C1 segment of cervical spinal cord (tissue), 14 donors: ENCODE measurements around the gene CIRBP.

Experiments used
- DNase-seq, 14 donors: peaks; one replicate each; lab custom pipeline; 2025; lab: John Stamatoyannopoulos, UW

Gene CIRBP

DNA sequence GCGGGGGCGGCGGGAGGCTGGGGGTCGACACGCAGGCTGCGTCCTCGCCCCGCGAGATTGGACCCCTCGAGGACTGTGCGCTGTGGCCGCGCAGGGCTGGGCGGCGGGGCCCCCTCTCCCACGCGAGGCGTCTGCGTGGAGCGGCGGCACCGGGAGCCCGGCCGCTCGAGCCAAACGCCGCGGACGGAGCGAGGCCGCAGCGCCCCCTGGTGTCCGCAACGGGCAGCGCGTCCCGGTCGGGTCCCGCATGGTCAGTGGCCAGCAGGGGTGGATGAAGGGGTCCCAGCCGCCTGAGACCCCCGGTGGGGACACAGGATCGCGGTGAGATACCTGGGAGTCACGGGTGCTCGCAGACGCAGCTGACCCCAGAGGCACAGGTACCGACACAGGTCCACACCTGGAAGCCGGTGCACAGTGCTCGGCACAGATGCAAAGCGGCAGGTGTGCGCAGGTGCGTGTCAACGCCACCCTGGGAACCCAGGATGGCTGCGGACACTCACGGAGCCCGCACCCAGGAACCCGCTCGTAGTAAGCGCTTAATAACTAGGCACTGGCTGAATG is 2.1 kb upstream of the CIRBP start:
- peak; percentile 20 to 84 (median 66) for DNase-seq

DNA sequence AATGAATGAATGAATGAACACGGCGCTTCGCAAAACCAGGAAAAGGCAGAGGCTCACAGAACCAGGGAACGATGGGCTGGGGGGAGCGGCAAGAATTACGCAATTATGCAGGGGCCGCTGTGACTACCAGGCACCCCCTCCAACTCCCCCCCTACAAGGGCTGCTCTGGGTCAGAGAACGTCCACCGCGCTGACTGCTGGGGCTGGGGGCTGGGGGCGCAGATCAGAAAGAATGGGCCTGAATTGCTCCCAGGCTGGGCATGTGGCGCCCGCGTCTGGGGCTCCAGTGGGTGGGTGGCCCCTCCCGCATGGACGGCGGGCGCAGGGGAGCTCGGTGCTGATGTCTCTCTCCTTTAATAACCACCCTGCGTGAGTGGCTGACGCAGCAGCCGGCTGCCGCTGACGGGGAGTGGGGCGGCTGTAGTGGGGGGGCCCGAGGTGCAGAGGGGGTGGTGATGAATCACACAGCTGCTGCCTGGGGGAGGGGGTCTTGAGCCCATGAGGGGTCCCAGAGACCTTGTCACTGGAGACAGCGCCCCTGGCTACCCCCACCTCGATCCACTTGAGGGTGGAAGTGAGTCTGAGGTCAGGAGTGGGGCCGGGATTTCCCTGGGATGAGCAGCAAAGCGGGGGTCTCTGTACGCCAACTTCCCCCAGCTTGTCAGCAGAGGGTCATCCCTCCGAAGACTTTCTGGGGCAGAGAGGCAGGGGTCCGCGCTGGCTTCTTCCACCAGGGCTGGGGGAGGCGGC is 1.5 kb upstream of the CIRBP start:
- DNase-seq, result peak in 1 of 14 donors; percentile 60

DNA sequence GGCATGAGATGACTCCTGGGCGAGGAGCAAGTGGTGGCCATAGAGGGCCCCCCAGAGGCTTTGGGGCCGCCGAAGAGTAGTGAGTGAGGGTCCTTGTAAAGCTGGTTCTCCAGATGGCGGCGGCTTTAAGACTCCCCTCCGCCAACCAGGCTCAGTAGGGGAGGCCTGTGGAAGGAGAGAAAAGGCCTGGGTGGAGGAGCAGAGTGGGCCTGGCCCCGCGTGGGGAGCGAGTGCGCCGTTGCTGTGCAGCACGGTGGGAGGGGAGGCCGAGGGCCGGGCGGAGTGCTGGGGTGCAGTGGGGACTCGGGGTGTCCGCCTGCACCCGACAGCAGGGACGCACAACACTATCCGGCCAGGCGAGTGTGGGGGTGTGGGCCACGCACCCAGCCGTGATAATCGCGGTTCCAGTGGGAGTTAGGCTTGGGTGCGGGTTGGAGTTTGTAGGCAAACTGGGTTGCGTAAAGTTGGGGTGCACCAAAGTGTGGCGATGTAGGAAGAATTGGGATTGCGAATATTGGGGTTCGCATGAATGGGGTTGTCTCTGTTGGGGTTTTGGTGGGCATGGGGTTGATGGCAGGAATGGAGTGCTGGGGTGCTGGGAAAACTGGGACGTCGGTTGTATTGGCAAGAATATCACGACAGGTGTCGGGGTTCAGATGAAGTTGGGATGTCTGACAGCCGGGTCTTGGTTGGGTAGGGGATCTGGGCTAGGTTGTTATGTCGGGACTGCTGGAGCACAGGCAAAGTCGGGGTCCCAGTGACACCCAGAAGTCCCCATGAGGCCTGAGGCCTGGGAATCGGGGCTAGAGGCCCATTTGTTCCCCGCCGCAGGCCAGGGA is 687 bp upstream of the CIRBP start:
- DNase-seq, result peak in 2 of 14 donors; percentile 46 to 66

DNA sequence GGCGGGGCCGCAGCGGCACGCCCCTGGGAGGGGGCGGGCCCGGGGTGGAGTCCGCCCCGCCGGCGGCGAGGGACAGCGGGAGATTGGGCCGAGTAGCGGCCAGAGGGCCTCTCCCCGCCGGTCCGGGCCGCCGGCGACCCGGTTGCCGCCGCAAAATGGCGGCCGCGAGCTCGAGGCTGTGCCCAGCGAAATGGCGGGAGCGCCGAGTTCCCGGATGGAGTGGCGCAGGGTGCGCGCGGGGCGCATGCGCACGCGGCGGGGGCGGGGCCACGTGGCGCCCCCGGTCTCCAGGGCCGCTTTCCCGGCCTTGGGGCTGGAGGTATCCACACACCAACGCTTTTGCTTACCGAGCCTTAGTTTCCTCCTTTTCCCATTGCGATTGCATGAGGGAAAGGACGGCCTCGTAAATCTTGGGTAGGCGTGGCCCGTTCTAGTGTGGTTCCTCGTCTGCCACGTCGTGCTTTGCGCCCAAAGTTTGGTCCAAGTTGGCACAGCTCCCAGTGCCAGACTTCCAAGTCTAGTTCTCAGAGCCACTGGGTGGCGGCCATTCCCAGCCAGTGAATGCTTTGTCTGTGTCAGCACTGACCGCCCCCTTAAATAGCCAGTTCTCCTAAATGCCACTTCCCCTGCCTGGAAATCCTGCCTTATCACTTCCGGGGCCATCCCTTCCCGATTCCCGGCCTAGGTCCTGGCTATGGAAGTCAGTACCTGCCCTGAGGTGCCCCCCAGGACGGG is 513 bp downstream of the CIRBP start:
- DNase-seq, result peak in 13 of 14 donors; percentile 39 to 93 (median 81)

DNA sequence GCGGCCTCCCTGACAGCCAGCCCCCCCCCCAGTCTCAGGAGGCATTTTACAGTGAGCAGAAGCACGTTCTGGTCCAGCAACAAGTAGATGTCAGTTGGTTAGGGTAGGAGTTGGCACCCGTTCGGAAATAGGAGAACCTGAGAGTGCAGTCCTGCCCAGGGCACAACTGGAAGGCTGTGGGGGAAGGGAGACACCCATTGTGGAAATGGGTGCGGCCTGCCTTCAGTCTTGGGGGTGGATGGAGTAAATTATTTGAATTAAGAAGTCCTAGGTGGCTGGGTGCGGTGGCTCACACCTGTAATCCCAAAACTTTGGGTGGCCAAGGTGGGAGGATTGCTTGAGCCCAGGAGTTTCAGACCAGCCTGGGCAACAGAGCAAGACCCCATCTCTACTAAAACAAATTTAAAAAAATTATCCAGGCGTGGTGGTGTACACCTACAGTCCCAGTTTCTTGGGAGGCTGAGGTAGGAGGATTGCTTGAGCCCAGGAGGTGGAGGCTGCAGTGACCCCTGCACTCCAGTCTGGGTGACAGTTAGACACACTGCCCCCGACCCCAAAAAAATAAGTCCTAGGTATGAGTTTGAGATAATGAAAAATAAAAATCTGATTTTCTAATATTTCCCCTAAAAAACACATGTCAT is 1.2 kb downstream of the CIRBP start:
- DNase-seq, result no peak

DNA sequence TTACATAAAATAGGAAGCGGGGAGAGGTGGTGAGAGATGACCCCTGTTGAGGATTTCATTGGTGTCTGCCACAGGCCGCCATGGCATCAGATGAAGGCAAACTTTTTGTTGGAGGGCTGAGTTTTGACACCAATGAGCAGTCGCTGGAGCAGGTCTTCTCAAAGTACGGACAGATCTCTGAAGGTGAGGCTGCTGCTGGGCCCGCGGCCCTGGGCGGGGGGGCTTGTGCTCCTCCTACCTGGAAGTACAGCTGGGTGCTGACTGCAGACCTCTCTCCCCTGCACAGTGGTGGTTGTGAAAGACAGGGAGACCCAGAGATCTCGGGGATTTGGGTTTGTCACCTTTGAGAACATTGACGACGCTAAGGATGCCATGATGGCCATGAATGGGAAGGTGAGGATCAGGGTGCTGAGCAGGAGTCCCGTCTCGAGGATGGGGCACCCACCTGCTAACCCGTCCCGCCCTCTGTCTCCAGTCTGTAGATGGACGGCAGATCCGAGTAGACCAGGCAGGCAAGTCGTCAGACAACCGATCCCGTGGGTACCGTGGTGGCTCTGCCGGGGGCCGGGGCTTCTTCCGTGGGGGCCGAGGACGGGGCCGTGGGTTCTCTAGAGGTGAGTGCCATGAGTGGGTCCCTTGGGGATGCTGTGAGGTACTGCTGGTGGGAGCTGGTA is 1.9 kb downstream of the CIRBP start:
- DNase-seq, result no peak

DNA sequence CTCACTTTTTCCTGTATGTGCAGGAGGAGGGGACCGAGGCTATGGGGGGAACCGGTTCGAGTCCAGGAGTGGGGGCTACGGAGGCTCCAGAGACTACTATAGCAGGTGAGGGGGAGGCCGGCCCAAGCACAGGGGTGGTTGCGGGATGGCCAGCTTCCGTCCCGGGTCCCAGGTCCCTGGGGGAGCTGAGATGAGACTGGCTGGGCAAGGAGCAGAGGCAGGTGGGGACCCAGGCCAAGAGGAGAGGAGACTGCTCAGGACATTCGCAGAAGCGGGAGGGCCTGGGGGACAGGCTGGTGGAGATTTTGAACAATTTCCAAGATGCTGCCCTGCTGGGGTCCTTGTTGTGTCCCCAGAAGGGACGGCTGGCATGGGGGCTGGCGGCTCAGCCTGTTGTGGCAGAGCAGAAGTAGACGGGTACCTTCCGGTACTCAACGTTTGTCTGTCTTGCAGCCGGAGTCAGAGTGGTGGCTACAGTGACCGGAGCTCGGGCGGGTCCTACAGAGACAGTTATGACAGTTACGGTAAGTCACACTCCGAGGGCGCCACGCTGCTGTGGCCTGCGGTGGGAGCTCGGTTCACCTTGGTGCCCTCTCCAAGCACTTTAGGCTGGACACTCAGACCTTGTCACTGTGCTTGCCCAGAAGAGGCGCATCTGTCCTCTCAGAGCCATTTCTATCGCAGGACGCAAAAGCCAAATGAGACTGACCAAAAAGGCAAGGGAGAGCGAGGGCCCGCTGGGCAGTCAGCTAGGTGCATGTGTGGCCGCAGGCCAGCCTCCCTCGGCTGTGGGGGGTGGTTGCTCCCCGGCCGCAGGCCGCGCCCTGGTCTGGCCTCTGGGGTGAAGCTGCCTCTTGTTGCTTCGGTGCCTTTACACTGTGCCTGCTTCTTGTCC is 2.6 kb downstream of the CIRBP start:
- peak in 2 of 14 donors; percentile 17 to 40 for DNase-seq

DNA sequence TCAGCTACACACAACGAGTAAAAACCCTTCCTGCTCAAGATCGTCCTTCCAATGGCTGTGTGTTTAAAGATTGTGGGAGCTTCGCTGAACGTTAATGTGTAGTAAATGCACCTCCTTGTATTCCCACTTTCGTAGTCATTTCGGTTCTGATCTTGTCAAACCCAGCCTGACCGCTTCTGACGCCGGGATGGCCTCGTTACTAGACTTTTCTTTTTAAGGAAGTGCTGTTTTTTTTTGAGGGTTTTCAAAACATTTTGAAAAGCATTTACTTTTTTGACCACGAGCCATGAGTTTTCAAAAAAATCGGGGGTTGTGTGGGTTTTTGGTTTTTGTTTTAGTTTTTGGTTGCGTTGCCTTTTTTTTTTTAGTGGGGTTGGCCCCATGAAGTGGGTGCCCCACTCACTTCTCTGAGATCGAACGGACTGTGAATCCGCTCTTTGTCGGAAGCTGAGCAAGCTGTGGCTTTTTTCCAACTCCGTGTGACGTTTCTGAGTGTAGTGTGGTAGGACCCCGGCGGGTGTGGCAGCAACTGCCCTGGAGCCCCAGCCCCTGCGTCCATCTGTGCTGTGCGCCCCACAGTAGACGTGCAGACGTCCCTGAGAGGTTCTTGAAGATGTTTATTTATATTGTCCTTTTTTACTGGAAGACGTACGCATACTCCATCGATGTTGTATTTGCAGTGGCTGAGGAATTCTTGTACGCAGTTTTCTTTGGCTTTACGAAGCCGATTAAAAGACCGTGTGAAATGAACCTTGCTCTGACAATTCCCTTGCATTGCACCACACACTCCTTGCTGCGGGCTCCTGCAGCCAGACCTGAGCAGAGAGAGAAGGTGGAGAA is 3.5 kb downstream of the CIRBP start:
- DNase-seq, result peak in 1 of 14 donors; percentile 14

DNA sequence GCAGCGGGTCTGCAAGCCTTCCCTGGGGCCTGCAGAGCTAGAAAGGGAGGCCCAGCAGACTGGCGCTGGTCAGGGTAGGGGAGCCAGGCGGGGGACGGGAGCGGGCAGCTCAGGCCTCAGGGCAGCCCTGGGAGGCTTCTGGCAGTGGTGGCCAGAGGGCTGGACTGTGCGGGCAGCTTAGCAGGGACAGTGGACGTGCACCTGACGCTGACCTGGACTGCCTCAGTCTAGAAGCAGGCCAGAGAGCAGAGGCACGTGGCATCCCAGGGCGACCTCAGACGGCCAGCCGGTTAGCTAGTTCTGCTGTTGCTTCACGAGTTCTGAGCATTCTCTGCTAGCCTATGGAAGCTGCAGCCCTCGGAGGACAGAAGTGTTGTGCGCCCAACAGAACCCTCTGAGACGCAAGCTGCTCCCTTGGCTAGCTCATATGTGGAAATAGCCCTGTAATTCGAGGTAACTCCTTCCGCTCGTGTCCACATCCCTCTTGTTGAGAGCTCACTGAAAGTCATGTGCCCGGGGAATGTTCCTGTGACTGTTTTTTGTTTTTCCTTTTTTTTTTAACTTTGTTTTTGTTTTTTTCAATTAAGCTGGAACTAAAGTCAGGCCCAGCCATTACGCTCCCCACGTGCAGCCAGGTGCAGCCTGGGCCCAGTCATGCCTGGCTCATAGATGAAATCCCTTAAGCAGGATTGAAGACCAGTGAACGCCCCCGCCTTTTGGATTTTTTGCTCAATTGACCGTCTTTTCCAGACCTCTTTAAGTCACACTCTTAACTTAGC is 4.3 kb downstream of the CIRBP start:
- no peak for DNase-seq

DNA sequence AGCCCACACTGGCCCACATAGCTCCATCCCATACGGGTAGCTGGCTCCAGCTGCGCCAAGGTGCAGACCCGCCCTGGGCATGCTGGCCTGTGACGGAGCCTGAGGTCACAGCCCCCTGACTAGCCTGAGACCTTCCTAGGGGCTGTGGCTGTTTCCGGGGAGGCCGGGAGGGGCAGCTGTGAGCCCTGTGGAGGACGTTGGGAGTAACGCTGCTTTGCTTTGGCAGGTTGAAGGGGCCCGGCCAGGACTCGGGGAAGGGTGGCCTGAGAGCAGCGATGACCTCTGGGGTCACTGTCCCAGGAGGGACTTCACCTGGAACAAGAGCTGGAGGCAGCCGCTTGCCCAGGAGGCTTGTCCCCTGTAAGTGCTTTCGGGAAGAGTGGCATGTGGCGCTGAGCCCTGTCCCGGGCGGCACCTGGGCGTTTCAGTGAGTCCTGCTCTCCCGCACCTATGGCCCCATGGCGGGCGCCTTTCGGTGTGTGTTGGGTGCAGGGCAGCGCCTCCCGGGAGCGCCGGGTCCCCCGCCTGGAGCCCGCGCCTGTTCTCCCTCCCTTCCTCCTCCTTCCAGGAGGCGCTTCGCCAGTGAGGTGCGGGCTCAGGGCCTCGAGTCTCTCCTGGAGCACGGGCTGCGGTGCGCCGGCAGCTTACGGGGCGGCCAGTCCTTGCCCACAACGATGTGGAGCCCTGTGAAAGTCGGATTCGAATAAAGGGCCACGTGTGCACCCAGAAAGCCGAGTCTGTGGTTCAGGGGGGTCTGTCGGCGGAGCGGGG is 5.1 kb downstream of the CIRBP start:
- no peak for DNase-seq

DNA sequence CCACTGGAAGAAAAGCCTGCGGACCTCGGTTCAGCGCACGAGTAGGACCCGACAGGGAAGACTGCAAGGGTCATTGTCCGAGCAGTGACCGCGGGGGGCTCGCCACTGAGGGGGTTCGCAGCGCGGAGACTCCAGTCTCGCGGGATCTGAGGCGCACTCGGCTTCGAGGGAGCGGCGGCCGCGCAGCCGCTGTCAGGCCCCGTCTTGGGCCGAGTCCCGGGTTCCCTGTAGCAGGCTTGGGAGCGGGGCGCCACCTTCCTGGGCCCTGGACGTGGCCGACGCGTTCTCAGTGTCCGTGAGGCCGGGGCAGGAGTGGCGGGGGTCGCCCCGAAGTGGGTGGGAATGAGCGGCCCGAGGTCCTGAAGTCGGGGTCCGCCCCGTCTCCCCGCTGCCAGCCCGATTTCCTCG is 5.7 kb downstream of the CIRBP start:
- DNase-seq, result peak in 1 of 14 donors; percentile 66

DNA sequence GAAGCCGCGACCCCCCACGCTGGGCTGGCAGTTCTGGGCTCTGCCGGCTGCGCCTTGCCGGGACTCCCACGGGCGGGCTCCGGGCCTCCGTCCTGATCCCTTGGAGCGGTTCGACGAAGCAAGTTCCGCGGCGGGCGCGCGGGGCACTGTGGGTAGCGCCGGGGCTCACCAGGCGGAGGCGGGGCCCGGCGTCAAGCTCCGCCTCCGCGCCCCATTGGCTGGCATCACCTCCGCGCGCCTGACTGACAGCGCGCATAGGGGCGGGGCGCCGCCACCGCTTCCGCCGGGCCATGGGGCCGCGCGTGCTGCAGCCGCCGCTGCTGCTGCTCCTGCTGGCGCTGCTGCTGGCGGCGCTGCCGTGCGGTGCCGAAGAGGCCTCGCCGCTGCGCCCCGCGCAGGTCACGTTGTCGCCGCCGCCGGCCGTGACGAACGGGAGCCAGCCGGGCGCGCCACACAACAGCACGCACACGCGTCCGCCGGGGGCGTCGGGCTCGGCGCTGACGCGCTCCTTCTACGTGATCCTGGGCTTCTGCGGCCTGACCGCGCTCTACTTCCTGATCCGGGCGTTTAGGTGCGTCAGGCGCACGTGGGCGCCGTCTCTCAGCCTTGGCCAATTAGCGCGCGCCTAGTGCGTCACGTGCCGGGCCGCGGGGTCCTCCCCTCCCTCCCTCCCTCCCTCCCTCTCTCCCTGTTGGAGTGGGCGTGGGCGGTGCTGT is 6.3 kb downstream of the CIRBP start, which contains the start of gene FAM174C:
Gene FAM174C, plus strand, starts transcription at position 271 of the 716 bp plus-strand sequence. Its CDS starts 20 bp downstream, at position 291.
- DNase-seq, result peak; percentile 70 to 96 (median 92)

DNA sequence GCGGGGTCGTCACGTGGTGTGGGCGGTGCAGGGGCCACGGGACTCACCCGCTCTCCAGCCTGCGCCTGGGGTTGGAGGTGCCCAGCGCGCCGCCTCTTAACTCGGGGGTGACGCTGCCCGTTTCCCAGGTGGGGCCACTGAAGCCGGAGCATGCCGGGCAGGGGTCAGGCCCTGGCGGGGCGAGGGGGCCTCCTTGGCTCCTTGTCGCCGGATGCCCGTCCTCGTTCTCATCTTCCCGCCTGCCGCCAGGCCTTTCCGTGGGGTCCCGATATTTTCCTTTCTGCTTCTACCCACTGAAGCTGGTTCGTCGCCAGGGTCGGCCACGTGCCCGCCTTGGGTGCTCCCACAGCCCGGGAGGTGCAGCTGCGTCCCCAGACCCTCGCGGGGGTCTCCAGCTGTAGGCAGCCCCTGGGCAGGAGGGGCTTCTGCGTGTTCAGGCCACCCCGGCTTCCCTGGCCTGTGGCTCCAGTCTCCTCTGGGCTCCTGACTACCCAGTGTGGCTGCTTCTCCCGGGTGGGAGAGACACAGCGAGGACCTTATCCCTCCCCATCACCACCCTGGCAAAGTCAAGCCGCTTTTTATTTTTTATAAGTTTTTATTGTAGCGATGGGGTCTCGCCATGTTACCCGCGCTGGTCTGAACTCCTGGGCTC is 7.0 kb downstream of the CIRBP start:
- peak in 1 of 14 donors; percentile 80 for DNase-seq

DNA sequence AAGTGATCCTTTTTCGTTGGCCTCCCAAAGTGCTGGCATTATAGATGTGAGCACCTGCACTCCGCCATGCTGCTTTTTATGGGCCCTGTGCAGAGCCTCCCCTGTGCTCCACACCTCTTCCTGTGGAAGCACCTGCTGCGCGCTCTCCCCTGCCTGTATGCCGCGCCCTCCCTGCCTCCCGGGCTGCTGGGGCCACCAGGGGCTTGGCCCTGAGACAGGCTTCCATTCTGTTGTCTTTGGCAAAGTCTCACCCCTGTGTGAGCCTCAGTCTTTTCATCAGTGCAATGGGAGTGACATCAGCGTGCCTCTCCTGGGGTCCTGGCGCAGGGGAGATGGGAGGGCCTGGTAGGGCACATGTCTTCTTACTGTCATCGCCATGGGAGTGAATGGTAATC is 7.5 kb downstream of the CIRBP start:
- no peak for DNase-seq

DNA sequence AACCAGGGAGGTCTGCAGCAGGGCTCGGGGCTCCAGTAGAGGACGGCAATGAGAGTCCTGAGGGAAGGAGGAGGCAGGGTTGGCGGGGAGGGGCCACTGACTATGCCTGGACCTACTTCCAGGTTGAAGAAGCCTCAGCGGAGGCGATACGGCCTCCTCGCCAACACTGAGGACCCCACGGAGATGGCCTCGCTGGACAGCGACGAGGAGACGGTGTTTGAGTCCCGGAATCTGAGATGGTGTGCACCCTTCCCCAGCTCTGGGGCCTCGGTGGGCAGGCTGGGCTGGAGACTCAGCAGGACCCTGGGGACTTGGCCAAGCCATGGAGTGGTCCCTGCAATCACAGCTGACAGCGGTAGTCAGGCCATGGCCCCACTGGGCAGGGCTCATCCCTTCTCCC is 7.9 kb downstream of the CIRBP start:
- no peak for DNase-seq

DNA sequence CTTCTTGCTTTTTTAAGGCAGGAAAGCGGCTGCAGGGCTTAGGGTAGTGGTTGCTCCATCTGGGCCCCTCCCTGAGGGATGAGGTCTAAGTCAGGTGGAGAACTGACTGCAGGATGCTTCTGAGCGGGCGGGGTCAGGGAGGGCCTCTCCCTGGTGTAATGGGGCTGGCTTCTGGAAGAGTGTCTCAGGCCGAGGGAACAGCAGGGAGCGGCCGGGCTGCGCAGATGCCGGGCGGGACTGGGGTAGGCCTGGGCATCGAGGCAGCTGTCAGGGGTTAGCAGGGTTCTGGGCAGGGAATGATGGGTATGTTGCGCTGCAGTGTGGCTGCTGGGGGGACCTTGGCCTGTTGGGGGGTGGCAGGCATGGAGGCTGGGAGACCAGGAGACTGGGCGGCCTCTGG is 8.9 kb downstream of the CIRBP start:
- DNase-seq, result no peak
